GM21825 (cell line): ENCODE measurements around the gene AP4S1.

Source experiments
- ATAC-seq: cut with Tn5 transposase; IDR thresholded peaks from one replicate; pipeline ENCODE4 v1.9.1; 2021; ENCODE audit warnings: mild to moderate bottlenecking, moderate library complexity; ENCODE audit not compliant: unreplicated experiment

Gene AP4S1, protein sequence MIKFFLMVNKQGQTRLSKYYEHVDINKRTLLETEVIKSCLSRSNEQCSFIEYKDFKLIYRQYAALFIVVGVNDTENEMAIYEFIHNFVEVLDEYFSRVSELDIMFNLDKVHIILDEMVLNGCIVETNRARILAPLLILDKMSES

DNA sequence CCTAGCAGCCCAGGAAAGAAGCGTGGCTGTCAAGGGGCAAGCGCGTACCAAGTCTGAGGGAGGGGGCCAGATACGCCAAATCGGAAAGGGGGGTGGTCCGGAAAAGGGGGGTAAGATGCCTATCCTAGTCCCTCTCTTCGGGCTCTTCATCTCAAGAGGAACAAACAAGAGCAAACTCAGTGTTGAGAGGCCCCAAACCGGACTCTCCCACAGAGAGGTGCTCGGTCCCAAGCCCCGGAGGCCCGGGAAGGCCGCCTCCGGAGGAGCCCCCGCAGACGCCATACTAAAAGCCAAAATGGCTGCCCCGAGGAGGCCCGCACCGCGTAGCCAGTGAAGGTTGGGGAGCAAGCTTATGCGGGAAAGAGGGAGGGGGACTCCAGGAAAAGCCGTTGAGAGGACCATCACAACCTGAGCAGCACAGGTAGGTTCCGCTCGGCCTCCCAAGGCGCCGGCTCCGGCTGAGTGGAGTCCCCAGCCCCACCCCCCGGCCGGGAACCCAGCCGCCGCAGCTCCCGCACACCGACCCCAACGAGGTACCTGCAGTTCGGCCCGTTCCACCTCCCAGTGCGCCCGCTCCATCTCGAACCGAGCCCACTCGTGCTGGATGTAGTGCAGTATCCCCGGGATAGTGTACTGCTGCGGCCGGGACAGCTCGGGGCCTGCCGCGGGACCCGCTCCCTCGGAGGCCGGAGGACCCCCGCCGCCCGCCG lies at the start of gene AP4S1:
TSS of gene AP4S1 (plus strand) at position 283 of the 710 bp plus-strand sequence. CDS start 40,548 bp downstream, outside the sequence.
- no peak for ATAC-seq

DNA sequence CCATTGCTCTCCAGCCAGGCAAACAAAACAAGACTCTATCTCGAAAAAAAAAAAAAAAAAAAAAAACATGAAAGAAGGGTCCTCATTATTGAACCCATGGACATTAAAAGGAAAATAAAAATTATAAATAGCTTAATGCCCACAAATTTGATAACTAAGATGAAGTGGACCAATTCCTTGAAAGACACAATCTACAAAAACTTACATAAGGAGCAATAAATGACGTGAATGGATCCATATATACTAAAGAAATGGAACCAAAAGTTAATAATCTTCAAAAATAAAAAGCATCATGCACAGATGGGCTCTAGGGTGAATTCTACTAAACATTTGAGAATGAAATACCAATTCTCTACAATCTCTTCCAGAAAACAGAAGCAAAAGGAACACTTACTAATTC lies 47.7 kb upstream of the AP4S1 start:
- no peak for ATAC-seq

DNA sequence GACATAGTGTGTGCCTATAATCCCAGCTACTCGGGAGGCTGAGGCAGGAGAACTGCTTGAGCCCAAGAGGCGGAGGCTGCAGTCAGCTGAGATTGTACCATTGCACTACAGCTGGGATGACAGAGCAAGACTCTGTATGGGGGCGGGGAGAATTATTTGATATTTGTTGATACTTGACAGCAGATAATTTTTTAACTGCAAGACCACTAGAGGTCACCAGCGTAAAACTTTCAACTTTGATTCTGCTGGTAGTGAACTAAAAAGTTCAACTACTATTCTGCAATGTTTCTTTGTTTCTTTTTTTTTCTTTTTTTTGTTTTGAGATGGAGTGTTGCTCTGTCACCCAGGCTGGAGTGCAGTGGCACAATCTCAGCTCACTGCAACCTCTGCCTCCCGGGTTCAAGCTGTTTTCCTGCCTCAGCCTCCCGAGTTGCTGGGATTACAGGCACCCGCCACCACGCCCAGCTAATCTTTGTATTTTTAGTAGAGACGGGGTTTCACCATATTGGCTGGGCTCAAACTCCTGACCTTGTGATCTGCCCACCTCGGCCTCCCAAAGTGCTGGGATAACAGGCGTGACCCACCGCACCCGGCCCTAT lies 45.2 kb upstream of the AP4S1 start:
- peak; percentile 51 for ATAC-seq

DNA sequence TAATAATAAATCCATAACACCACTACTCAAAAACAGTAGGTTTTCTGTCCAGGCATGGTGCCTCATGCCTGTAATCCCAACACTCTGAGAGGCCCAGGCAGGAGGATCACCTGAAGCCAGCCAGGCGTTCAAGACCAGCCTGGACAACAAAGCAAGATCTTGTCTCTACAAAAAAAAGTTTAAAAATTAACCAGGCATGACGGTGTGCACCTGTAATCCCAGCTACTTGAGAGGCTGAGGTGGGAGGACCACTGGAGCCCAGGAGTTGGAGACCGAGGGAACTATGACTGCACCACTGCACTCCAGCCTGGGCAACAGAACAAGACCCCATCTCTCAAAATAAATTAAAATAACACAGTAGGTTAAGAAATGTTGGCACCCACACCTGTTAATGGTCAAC lies 44.5 kb upstream of the AP4S1 start:
- ATAC-seq: no peak

DNA sequence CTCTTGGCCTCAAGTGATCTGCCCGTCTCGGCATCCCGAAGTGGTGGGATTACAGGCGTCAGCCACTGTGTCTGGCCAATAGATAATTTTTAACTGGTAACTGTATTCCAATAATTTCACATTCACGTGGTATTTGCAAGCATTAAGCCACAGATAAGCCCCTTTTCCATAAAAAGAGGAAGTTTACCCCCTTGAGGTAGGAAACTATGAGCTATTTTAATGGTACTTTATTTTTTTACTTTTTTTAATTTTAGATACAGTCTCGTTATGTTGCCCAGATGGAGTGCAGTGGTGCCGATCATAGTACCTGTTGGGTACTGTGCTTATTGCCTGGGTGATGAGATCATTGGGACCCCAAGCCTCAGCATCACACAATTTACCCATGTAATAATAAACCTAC lies 42.9 kb upstream of the AP4S1 start:
- no peak for ATAC-seq

DNA sequence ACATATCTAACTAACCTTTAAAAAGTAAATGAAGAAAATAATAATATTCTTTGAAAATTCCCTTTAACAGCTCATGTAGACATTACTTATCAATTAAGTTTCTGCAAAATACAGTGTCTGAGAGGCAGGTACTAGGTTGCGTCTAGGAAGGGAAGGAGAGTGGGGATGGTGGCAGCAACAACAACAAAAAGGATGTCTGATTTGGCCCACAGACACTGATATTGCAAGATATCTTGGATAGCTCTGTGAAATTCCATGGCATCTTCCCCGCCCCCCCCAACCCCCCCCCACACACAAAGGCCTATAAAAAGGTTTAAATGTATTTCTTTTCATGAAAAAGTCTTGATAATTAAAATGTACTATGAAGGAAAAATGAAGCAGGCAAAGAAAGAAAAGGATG lies 41.6 kb upstream of the AP4S1 start:
- ATAC-seq: no peak

DNA sequence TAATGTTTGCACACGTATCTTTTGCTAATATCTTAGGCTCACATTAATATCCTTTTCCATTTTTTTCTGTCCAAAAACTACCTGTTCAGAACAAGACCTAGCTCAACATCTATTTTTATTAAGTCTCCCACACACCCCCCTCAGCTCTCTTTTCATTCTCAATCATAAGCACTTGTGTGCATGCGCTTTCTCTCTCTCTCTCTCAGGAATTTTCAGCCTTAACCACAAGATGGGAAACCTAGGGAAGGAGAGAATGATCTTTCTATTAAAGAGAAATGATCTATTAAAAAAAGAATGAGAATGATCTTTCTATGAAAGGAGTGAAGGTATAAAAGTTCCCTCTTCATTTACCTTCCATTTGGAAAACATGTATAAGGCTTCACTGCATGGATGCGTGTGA lies 39.7 kb upstream of the AP4S1 start:
- ATAC-seq: no peak

DNA sequence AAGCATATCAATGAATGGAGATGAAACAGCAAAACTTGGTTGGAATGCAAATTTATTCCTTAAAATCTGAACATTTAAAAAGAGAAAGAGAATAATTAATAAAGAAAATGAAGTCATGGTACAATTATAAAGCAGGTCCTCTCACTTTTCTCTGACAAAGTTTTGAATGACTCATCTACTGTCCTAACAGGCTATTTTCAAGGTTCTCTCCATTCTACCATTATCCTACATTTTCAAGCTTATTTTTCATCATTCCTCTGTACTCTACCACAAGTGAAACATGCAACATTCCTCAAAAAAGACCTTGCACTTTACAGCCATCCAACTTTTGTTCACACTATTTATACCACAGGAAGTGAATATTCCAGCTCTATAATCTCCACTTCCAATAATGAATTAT lies 36.9 kb upstream of the AP4S1 start:
- no peak for ATAC-seq

DNA sequence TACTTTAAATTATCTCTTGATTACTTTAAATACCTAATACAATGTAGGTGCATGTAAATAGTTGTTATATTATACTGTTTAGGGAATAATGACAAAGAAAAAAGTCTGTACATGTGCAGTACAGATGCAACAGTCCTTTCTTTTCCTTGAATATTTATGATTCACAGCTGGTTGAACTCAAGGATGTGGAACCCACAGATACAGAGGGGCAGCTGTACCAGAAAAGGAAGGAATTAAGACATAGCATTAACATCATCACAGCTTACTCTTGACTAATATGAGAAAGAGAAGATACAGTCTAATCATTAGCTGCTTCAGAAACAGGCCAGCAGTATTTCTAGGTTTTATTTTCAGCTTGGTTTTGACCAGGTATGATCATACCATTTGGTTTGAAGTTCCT lies 34.7 kb upstream of the AP4S1 start:
- ATAC-seq: no peak

DNA sequence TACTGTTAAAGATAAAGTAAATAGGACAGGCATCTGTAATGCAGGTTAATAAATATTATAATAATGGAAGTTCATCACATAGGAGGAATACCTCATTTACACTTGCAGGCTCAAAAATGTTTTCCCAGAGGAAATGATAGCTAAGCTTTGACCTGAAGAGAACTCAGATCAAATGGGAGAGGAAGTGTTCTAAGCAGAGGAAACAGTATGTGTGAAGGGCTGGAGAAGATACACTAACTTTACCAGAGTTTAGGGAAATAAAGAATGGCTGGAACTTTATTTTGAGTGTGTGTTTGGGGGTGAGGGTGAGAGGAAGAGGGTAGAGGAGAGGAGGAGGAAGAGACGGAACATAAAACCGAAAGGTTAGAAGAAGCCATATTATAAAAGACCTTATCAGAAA lies 34.0 kb upstream of the AP4S1 start:
- ATAC-seq: no peak

DNA sequence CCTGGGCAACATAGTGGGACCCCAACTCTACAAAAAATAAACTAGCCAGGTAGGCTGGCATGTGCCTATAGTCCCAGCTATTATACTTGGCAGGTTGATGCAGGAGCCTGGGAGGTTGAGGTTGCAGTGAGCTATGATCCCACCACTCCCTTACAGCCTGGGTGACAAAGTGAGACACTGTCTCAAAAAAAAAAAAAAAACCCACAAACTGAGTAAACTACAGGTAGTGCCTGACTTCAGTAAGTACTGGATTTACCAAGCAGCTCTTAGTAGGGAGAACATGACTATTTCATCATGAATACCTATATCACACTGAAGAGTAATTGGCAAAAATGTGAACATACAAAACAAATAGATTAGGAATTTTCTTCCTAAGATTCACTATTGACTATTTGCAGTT lies 32.4 kb upstream of the AP4S1 start:
- ATAC-seq: no peak

DNA sequence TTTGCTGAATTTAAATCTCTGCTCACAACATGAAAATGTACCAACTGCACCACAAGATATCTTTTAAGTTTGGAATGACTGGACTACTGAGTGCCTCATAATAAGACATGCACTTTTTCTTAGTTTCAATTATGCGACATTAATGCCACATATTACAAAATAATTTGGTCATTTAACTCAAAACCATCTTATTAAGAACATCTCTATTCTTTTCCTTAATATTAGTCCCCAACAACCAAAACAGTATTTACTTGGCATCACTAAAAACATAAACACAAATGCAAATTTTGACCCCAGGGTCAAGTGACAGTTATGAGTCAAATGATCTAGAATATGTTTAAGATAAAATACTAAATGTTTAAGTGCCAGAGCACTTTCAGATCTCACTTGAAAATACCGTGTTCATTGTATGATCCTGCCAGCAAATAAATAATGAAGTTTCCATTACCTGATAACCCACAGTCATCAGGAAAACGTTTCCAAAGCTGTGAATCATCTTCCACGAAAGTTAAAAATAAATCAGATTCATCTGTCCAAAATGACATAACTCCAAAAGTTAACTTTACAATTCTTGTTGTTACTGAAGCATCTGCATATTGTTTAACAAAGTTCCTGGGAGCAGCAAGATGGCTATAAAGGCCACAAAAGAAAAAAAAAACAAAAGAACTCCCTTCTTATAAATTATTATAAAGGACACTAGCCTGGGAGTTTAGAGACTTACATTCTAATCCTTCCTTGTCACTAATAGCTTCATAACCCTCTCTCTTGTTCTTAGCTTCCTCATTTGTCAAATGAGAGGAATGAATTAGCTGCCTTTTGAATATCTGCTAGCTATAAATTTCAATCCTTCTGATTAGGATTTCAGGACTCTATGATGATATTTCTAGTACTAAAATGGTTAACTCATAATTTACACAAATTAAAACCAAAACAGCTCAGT lies 30.5 kb upstream of the AP4S1 start:
- ATAC-seq: peak; percentile 46

DNA sequence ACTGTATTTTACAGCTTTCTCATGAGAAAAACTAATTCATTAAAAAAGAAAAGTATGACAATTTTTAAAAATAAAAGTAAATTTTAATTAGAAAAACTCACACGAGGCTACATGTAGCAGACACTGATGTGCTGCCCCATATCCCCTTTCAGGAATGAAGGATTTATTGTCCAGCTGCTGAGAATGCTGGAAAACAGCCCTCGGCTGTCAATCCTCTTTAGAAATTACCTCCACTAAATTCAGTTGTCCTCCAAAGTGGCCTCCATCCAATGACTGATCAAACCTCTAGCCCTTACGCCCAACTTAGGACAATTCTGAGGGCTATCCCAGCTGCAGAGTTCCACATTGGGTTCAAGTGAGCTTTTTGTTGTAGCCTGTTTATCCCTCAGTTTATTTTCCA lies 29.8 kb upstream of the AP4S1 start:
- ATAC-seq: no peak

DNA sequence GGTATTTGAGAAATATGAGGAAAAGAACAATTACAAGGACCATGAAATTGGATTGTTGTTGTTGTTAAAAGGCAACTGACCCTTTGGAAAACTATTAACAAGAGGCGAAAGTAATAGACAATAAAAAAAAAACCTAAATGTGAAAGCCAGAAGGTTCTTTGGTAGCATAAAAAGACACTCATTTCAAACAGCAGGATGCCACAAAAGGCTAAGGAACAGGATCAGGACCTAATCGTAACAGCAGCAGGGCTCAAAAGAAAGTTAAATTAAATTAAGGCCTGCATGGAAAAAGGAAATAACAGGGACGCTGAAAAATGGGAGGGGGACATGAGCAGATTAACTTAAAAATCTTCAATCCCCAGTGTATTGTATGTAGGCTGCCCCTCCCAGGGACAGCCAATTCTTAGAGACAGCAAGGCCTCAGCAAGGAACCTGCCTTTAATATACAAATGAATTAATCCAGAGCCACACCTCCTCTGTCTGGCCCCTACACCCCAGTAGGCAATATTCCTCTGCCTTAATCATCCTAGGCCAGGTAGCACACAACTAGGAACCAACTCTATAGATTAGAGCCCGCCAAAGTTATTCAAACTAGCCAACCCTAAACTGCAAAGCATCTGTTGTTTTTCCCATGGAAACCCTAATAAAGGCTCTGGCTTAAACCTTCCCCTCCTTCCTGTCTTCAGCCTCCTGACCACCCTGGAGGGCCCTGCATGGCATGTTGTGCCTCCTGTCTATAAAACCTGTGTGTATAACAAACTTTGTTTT lies 28.4 kb upstream of the AP4S1 start:
- ATAC-seq: no peak

DNA sequence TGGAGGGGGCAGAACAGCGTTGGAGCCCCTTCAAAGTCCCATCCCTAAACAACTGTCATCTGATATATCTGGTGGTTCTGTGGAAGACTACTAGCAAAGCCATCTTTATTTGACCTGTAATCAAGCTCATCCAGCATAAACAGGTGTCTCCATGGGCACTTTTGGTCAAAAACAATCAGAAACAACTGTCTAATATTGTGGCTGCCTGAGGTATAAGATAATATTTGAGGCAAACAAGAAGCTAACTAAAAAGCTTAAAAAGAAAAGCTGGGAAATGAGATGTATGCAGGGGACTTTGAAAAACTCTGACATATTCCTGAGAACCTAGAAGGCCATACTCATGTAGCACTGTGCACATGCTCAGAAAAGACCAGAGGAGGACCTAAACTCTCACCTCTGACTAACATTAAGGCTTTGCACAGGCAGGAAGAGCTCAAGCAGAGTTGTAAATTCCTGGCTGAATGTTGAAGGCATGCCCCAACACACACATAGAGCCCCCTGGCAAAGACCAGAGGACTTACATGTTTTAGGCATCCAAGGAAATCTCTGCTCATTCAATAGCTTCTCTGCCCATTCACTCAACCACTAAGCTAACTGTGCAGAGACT lies 27.2 kb upstream of the AP4S1 start:
- no peak for ATAC-seq

DNA sequence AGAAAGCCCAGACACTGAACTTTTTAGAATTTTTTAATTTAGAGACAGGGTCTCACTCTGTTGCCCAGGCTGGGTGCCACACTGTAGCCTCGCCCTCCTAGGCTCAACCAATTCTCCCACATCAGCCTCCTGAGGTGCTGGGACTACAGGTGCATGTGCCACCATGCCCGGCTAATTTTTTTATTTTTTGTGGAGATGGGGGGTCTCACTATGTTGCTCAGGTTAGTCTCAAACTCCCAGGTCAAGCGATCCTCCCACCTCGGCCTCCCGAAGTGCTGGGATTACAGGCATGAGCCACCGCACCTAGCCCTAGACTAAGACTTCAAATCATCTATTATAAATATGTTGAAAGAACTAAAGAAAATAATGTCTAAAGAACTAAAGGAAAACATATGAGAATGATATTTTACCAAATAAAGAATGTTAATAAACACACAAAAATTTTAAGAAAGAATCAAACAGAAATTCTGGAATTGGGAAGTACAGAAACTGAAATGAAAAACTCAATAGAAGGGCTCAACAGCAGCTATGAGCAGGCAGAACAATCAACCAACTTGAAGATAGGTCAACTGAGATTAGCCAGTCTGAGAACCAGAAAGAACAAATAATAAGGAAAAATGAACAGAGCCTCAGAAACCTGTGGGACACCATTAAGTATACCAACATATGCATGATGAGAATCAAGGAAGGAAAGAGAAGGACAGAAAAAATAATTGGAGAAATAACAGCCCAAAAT lies 26.2 kb upstream of the AP4S1 start:
- ATAC-seq: no peak

DNA sequence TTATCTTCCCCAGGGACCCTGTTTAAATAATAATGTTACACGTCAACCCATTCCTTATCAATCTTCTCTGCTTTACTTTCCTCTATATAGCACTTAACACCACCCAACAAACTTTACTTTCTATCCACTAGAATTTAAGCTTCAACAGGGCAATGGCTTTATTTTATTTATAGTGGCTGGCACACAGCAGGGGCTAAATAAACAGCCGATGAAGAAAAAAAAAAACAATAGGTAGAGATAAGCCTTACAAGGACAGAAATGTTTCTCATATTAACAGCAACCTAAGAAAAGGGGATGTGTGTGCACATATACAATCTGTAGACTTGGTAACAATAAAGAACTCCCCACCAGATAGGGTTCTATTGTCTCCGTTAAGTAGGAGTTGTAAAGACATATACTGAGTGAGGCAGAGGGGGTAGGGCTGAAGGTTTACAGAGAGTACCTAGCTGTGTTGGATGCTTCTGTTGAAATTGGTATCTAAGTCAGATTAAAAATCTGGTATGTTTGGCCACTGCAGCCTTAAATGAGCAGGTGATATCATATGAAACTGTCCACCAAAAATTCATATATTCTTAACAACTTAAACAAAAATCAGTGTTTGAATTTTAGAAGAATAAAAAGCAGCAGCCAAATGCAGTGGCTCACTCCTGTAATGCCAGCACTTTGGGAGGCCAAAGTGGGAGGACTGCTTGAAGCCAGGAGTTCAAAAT lies 24.7 kb upstream of the AP4S1 start:
- ATAC-seq: no peak

DNA sequence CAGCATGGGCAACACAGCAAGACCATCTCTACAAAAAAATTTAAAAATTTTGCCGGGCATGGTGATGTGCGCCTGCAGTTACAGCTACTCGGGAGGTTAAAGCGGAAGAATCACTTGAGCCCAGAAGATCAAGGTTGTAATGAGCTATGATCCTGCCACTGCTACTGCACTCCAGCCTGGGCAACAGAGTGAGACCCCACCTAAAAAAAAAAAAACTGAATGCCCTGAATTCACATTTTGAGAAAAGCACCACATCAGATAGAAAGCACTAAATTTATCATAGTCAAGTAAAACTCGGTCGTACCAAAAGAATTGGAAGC lies 24.1 kb upstream of the AP4S1 start:
- ATAC-seq: no peak

DNA sequence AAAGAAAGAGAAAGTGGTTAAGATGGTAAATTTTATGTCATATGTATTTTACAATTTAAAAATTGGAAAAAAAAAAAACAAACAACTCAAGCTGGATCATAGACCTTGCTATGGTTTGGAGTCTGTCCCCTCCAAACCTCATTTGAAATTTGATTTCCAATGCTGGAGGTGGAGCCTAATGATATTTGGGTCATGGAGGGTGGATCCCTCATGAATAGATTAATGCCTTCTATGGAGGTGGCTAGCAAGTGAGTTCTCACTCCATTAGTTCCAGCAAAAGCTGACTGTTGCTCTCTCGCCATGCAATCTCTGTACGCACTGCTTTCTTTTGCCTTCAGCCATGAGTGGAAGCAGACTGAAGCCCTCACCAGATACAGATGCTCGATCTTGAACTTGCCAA lies 22.2 kb upstream of the AP4S1 start:
- ATAC-seq: no peak
